HFFc6 (cell line): ENCODE results near the gene SPTBN2. TPM values are rescaled to one million over a fixed set of nuclear protein-coding genes. Genes with fewer than 3 reads are reported as not detected.

ENCODE experiments used
- DNase-seq: peaks from one replicate; pipeline ENCODE4 v3.0.0-alpha.2; 2018
- H3K27ac Mint-ChIP-seq: 2 replicates; pipeline ENCODE4 v1.8.0; 2020; ENCODE audit warnings: mild to moderate bottlenecking, mixed read lengths
- H3K27me3 Mint-ChIP-seq: 2 replicates; pipeline ENCODE4 v1.8.0; 2021; ENCODE audit warnings: mild to moderate bottlenecking, moderate library complexity, mixed read lengths; ENCODE audit not compliant: insufficient read depth
- H3K36me3 Mint-ChIP-seq: 2 replicates; pipeline ENCODE4 v1.8.0; 2021; ENCODE audit warnings: low read depth, mixed read lengths
- H3K4me1 Mint-ChIP-seq: 2 replicates; pipeline ENCODE4 v1.8.0; 2020; ENCODE audit warnings: low read depth, mixed read lengths
- H3K4me3 Mint-ChIP-seq: 2 replicates; pipeline ENCODE4 v1.8.0; 2020; ENCODE audit warnings: mild to moderate bottlenecking, moderate library complexity, mixed read lengths
- H3K9me3 Mint-ChIP-seq: 2 replicates; pipeline ENCODE4 v1.8.0; 2020; ENCODE audit warnings: mild to moderate bottlenecking, mixed read lengths
- CTCF ChIP-seq: fragments of 200-600 bp; sonication (generic); IDR thresholded peaks from 2 replicates; pipeline ENCODE4 v1.5.0; 2021; ENCODE audit warnings: antibody characterized with exemption, mild to moderate bottlenecking
- total RNA-seq, 6 experiments: library from RNA; stranded (reverse); fragmentation: NEBNext Ultra II Directional; extraction: Animal tissue kit (Norgen Biotek cat#: 25700); gene quantifications; 2 replicates in 1 of 6; 3 replicates in 5 of 6; pipeline ENCODE4 v1.2.3, GENCODE V29; 2021

SPTBN2 gene
- total RNA-seq, 6 experiments from 2014 or later: 0.13 to 0.94 (median 0.33) TPM; not detected in 1

DNA sequence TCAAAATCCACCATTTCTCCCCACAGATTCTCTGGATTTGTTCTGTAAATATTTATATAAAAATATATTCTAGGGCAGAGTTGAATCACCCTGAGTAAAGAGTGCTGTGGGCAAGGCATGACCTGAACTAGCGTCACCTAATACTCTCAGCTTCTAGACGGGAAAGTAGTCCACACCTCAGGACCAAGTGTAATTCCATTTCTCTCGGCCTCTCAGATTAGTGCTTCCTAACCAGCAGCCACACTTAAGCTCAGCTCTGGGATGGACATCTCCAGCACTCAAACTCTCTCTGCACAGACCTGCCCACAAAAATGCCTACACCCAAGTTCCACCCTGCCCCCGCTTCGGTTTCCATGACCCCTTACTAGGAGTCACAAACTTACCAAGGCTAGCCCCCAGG, 5.3 kb downstream of the SPTBN2 start:
- no peak for DNase-seq
- no peak overlapping the region for H3K4me3 Mint-ChIP-seq
- H3K36me3 Mint-ChIP-seq: peaks cover 3% of the 10 kb centered on the region; the same call in 1 of the 2 replicates
- peaks cover 43% of the 10 kb centered on the region for H3K27me3 Mint-ChIP-seq
- no peak overlapping the region for H3K27ac Mint-ChIP-seq
- H3K9me3 Mint-ChIP-seq: no peaks in the 10 kb centered on the region
- peaks cover 11% of the 10 kb centered on the region for H3K4me1 Mint-ChIP-seq
- TF ChIP-seq CTCF: no peak

- no peak for TF ChIP-seq CTCF
- H3K27ac Mint-ChIP-seq: no peak overlapping the region
- DNase-seq: no peak
- no peak overlapping the region for H3K4me3 Mint-ChIP-seq
- H3K27me3 Mint-ChIP-seq: peaks cover 46% of the 10 kb centered on the region
- H3K4me1 Mint-ChIP-seq: peaks cover 8% of the 10 kb centered on the region; the same call in 1 of the 2 replicates
- no peaks in the 10 kb centered on the region for H3K9me3 Mint-ChIP-seq
- no peaks in the 10 kb centered on the region for H3K36me3 Mint-ChIP-seq
Observed at GRCh38 chr11:66722745-66723651, 6.0 kb downstream of the SPTBN2 start.

DNA sequence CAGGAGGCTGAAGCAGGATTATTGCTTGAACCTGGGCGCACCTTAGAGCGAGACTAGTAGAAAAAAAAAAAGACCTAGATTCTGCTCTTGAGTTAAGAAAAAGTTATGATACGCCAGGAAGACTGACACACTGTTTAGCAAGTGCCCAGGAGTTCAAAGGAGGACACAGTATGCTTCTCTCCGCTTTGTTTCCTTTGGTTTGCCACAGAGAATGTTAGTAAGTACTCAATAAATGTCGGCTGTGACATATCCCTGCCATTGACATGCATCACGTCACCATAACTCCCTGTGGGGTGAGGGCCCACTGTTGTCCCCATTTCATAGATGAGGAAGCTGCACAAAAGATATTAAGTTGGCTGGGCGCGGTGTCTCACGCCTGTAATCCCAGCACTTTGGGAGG, 7.1 kb downstream of the SPTBN2 start:
- H3K9me3 Mint-ChIP-seq: no peaks in the 10 kb centered on the region
- no peak for DNase-seq
- peaks cover 46% of the 10 kb centered on the region for H3K27me3 Mint-ChIP-seq
- H3K4me1 Mint-ChIP-seq: peaks cover 8% of the 10 kb centered on the region; the same call in 1 of the 2 replicates
- H3K27ac Mint-ChIP-seq: no peak overlapping the region
- TF ChIP-seq CTCF: no peak
- H3K4me3 Mint-ChIP-seq: no peak overlapping the region
- no peaks in the 10 kb centered on the region for H3K36me3 Mint-ChIP-seq

DNA sequence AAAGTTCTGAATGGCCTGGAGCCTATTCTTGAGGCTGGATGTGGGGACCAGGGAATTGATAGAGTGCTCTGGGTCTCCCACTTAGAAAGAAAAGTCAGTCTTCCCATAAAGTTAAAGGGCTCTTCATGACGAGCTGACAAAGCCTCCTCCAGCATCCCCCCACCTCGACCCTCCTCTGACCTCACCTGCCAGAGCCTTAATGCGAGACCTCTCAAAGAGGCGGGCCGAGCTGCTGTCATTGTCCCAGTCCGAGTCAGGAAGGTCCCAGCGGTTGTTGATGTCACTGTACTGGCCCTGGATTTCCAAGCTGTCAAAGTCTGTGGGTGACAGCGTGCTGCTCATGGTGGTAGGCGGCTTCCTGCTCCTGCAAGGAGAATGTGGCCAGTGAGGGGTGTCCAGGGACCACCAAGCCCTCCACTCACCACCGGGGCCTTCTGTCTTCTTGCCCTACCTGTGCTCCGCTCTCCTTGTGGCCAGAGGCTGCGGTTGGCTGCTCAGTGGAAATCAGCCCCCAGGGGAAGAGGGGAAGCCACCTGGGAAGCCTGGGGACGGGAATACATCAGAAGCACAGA, 8.0 kb downstream of the SPTBN2 start:
- DNase-seq: no peak
- H3K9me3 Mint-ChIP-seq: no peaks in the 10 kb centered on the region
- H3K36me3 Mint-ChIP-seq: no peaks in the 10 kb centered on the region
- TF ChIP-seq CTCF: no peak
- peaks cover 44% of the 10 kb centered on the region for H3K27me3 Mint-ChIP-seq
- no peak overlapping the region for H3K4me3 Mint-ChIP-seq
- peaks cover 8% of the 10 kb centered on the region; the same call in 1 of the 2 replicates for H3K4me1 Mint-ChIP-seq
- no peak overlapping the region for H3K27ac Mint-ChIP-seq

- peaks cover 8% of the 10 kb centered on the region; the same call in 1 of the 2 replicates for H3K4me1 Mint-ChIP-seq
- no peak overlapping the region for H3K4me3 Mint-ChIP-seq
- TF ChIP-seq CTCF: no peak
- peaks cover 40% of the 10 kb centered on the region for H3K27me3 Mint-ChIP-seq
- H3K9me3 Mint-ChIP-seq: no peaks in the 10 kb centered on the region
- no peaks in the 10 kb centered on the region for H3K36me3 Mint-ChIP-seq
- DNase-seq: peak; percentile 46
- no peak overlapping the region for H3K27ac Mint-ChIP-seq
Observed at GRCh38 chr11:66720223-66720898, 8.7 kb downstream of the SPTBN2 start.
